H9 (cell line): ENCODE measurements around the gene ANKRD52. TPM values are rescaled to one million over a fixed set of nuclear protein-coding genes. Genes with fewer than 3 reads are reported as not detected.

ENCODE experiments used
- DNase-seq: peaks from one replicate; pipeline ENCODE4 v3.0.0-alpha.2; 2017
- H2AFZ ChIP-seq: one replicate; pipeline ENCODE4 v1.6.1; 2013; ENCODE audit warnings: mild to moderate bottlenecking, low read length, control low read depth, moderate library complexity
- H2AK5ac ChIP-seq: 2 replicates; pipeline ENCODE4 v1.6.1; 2013; ENCODE audit warnings: low read length, control low read depth, mixed read lengths; ENCODE audit not compliant: insufficient read length
- H2BK120ac ChIP-seq: one replicate; pipeline ENCODE4 v1.6.1; 2013; ENCODE audit warnings: low read depth, mild to moderate bottlenecking, low read length, control low read depth, inconsistent platforms; ENCODE audit not compliant: poor library complexity, severe bottlenecking
- H2BK12ac ChIP-seq: 2 replicates; pipeline ENCODE4 v1.6.1; 2013; ENCODE audit warnings: low read length, control low read depth, mixed read lengths, low read depth; ENCODE audit not compliant: insufficient read length
- H2BK15ac ChIP-seq: 2 replicates; pipeline ENCODE4 v1.6.1; 2013; ENCODE audit warnings: low read depth, low read length, control low read depth
- H2BK20ac ChIP-seq: one replicate; pipeline ENCODE4 v1.6.1; 2013; ENCODE audit warnings: low read depth, mild to moderate bottlenecking, low read length, control low read depth, inconsistent platforms; ENCODE audit not compliant: poor library complexity, severe bottlenecking
- H2BK5ac ChIP-seq: 2 replicates; pipeline ENCODE4 v1.6.1; 2013; ENCODE audit warnings: low read length, control low read depth, mixed read lengths; ENCODE audit not compliant: insufficient read length
- H3K14ac ChIP-seq: 2 replicates; pipeline ENCODE4 v1.6.1; 2013; ENCODE audit warnings: low read length, control low read depth; ENCODE audit not compliant: insufficient read depth
- H3K18ac ChIP-seq: 2 replicates; pipeline ENCODE4 v1.6.1; 2013; ENCODE audit warnings: low read depth, mild to moderate bottlenecking, mixed read lengths, low read length, control low read depth; ENCODE audit not compliant: insufficient read length
- H3K23ac ChIP-seq: 2 replicates; pipeline ENCODE4 v1.6.1; 2013; ENCODE audit warnings: low read length, control low read depth, mixed read lengths, low read depth; ENCODE audit not compliant: insufficient read length
- H3K23me2 ChIP-seq: 2 replicates; pipeline ENCODE4 v1.6.1; 2013; ENCODE audit warnings: low read depth, mild to moderate bottlenecking, mixed read lengths, low read length, control low read depth; ENCODE audit not compliant: insufficient read length, poor library complexity, severe bottlenecking
- H3K27ac ChIP-seq: 2 replicates; pipeline ENCODE4 v1.5.1; 2013; ENCODE audit warnings: low read length, control low read depth, mixed read lengths, low read depth; ENCODE audit not compliant: insufficient read length
- H3K27me3 ChIP-seq: 2 replicates; pipeline ENCODE4 v1.6.1; 2013; ENCODE audit warnings: low read length, control low read depth, inconsistent platforms; ENCODE audit not compliant: insufficient read depth
- H3K4ac ChIP-seq: 2 replicates; pipeline ENCODE4 v1.6.1; 2013; ENCODE audit warnings: low read depth, mild to moderate bottlenecking, control low read depth, inconsistent platforms, low read length, moderate library complexity
- H3K4me1 ChIP-seq: 2 replicates; pipeline ENCODE4 v1.6.1; 2013; ENCODE audit warnings: low read length, control low read depth, inconsistent platforms; ENCODE audit not compliant: insufficient read depth
- H3K4me2 ChIP-seq: 2 replicates; pipeline ENCODE4 v1.6.1; 2013; ENCODE audit warnings: low read length, control low read depth, mixed read lengths; ENCODE audit not compliant: insufficient read length, insufficient read depth
- H3K56ac ChIP-seq: 2 replicates; pipeline ENCODE4 v1.6.1; 2013; ENCODE audit warnings: low read depth, mild to moderate bottlenecking, mixed read lengths, low read length, control low read depth; ENCODE audit not compliant: insufficient read length
- H3K79me1 ChIP-seq: 2 replicates; pipeline ENCODE4 v1.6.1; 2013; ENCODE audit warnings: low read depth, mild to moderate bottlenecking, moderate library complexity, low read length, control low read depth, inconsistent platforms; ENCODE audit not compliant: insufficient read depth, poor library complexity, severe bottlenecking
- H3K79me2 ChIP-seq: 2 replicates; pipeline ENCODE4 v1.6.1; 2013; ENCODE audit warnings: low read length, control low read depth, inconsistent platforms; ENCODE audit not compliant: insufficient read depth
- H3K9ac ChIP-seq: 2 replicates; pipeline ENCODE4 v1.6.1; 2013; ENCODE audit warnings: low read length, control low read depth, mixed read lengths; ENCODE audit not compliant: insufficient read length; ENCODE audit errors: extremely low read depth
- H3K9me3 ChIP-seq: one replicate; pipeline ENCODE4 v1.6.1; 2013; ENCODE audit warnings: low read depth, low read length, inconsistent platforms; ENCODE audit not compliant: control insufficient read depth
- H3T11ph ChIP-seq: one replicate; pipeline ENCODE4 v1.6.1; 2013; ENCODE audit warnings: mild to moderate bottlenecking, low read length, control low read depth, inconsistent platforms
- H4K20me1 ChIP-seq: one replicate; pipeline ENCODE4 v1.6.1; 2013; ENCODE audit not compliant: control insufficient read depth, insufficient read length, insufficient read depth
- H4K5ac ChIP-seq: 2 replicates; pipeline ENCODE4 v1.6.1; 2013; ENCODE audit warnings: low read depth, mild to moderate bottlenecking, mixed read lengths, low read length, control low read depth; ENCODE audit not compliant: insufficient read length
- H4K8ac ChIP-seq: replicated peaks from 2 replicates; pipeline ENCODE4 v1.6.1; 2013; ENCODE audit warnings: low read length, control low read depth, mixed read lengths, low read depth; ENCODE audit not compliant: insufficient read length
- H4K91ac ChIP-seq: 2 replicates; pipeline ENCODE4 v1.6.1; 2013; ENCODE audit warnings: low read depth, mild to moderate bottlenecking, moderate library complexity, mixed read lengths, low read length, control low read depth; ENCODE audit not compliant: insufficient read length
- H3K27ac Mint-ChIP-seq, 3 experiments: 2 replicates in 2 of 3; 3 replicates in 1 of 3; pipeline ENCODE4 v1.8.0; 2020 to 2021; ENCODE audit warnings: mixed read lengths in 3 of 3, mild to moderate bottlenecking in 1 of 3, moderate library complexity in 1 of 3
- H3K27me3 Mint-ChIP-seq: 2 replicates; pipeline ENCODE4 v1.8.0; 2021; ENCODE audit warnings: low read depth, mild to moderate bottlenecking, moderate library complexity, mixed read lengths
- H3K36me3 Mint-ChIP-seq, 3 experiments: 2 replicates in 2 of 3; 3 replicates in 1 of 3; pipeline ENCODE4 v1.8.0; 2020 to 2021; ENCODE audit warnings: low read depth in 3 of 3, mixed read lengths in 3 of 3; ENCODE audit not compliant: insufficient read depth in 1 of 3
- H3K4me1 Mint-ChIP-seq, 2 experiments: 2 replicates each; pipeline ENCODE4 v1.8.0; 2020; ENCODE audit warnings: mixed read lengths in 2 of 2
- H3K4me3 Mint-ChIP-seq, 2 experiments: 2 replicates in 1 of 2; 3 replicates in 1 of 2; pipeline ENCODE4 v1.8.0; 2020 to 2021; ENCODE audit warnings: mild to moderate bottlenecking in 2 of 2, mixed read lengths in 2 of 2, moderate library complexity in 1 of 2
- H3K9me3 Mint-ChIP-seq, 2 experiments: 2 replicates in 1 of 2; 3 replicates in 1 of 2; pipeline ENCODE4 v1.8.0; 2020; ENCODE audit warnings: mild to moderate bottlenecking in 2 of 2, mixed read lengths in 2 of 2, moderate library complexity in 1 of 2
- CTCF ChIP-seq: fragments of 200-600 bp; sonication (generic); conservative IDR thresholded peaks from 3 replicates; pipeline ENCODE4 v1.8.0; 2021; ENCODE audit warnings: antibody characterized with exemption, mild to moderate bottlenecking
- WGBS: extraction: QIAGEN DNeasy Blood & Tissue Kit; methylation state at CpG from one replicate; pipeline ENCODE4 v1.1.7; 2013; ENCODE audit warnings: missing lambda C conversion rate, low lambda C conversion rate, mixed read lengths; ENCODE audit not compliant: insufficient read length; ENCODE audit errors: extremely low coverage; 5-methylcytosine and 5-hydroxymethylcytosine counted together
- total RNA-seq: library from RNA; stranded (reverse); gene quantifications from 2 replicates; pipeline ENCODE4 v1.2.1, GENCODE V29; 2021

The ANKRD52 gene
- total RNA-seq, 1 experiment from 2014 or later: 33.4 TPM

- Mint-ChIP-seq H3K4me3 (peak overlapping the region; percentile 93 to 97), H3K27me3 (peaks cover 2% of the 10 kb centered on the region; the same call in 1 of the 2 replicates), H3K27ac (peak overlapping the region in 2 of 3 experiments; percentile 39 to 82; a peak in 2 of 7 replicates), H3K9me3 (no peaks in the 10 kb centered on the region; a peak in 1 of 5 replicates), H3K36me3 (peaks cover 34 to 46% (median 46%) of the 10 kb centered on the region in 3 experiments; a peak in 6 of 7 replicates), H3K4me1 (peaks cover 20% of the 10 kb centered on the region in 2 experiments)
- H3K23ac ChIP-seq: no peak overlapping the region
- no peaks in the 10 kb centered on the region for H3K9me3 ChIP-seq
- no peak overlapping the region for H2BK12ac ChIP-seq
- no peak overlapping the region for H4K5ac ChIP-seq
- no peak for TF ChIP-seq CTCF
- no peaks in the 10 kb centered on the region for H3K23me2 ChIP-seq
- no peak overlapping the region for H2BK20ac ChIP-seq
- no peak overlapping the region for H2AK5ac ChIP-seq
- H2BK120ac ChIP-seq: no peak overlapping the region
- no peaks in the 10 kb centered on the region for H3K27me3 ChIP-seq
- H3K4me1 ChIP-seq: no peaks in the 10 kb centered on the region
- DNase-seq: no peak
- no peaks in the 10 kb centered on the region for H3K79me1 ChIP-seq
- H3K56ac ChIP-seq: no peak overlapping the region
- no peak overlapping the region for H3K14ac ChIP-seq
- H4K91ac ChIP-seq: no peak overlapping the region
- no peak overlapping the region for H3K18ac ChIP-seq
- no peak overlapping the region for H2AFZ ChIP-seq
- H4K8ac ChIP-seq: no peak overlapping the region
- WGBS: no CpG with 5 or more reads among the region's 8 CpGs
- H3K27ac ChIP-seq: no peak overlapping the region
- peak overlapping the region; percentile 93 for H3K4me2 ChIP-seq
- H3K9ac ChIP-seq: no peak overlapping the region
- H2BK5ac ChIP-seq: no peak overlapping the region
- no peak overlapping the region for H3T11ph ChIP-seq
- H2BK15ac ChIP-seq: no peak overlapping the region
- H3K79me2 ChIP-seq: no peaks in the 10 kb centered on the region
- no peak overlapping the region for H3K4ac ChIP-seq
- no peaks in the 10 kb centered on the region for H4K20me1 ChIP-seq
Measured at GRCh38 chr12:56257071-56257470, 1.1 kb downstream of the ANKRD52 start.
